Parathyroid adenoma (tissue), 2 donors: ENCODE measurements around the gene SOWAHB.
"Not testable (repeated sequence)": the region's sequence is repeated elsewhere in the genome, so short reads cannot be mapped to it uniquely, and the experiment has no call there.

Experiments used
- H2AFZ ChIP-seq: fragments of 300-600 bp; sonication (generic); one replicate; pipeline ENCODE4 v1.7.0; 2017; ENCODE audit warnings: antibody characterized with exemption, mild to moderate bottlenecking
- H3K27ac ChIP-seq: fragments of 300-600 bp; sonication (generic); one replicate; pipeline ENCODE4 v1.7.0; 2017
- H3K27me3 ChIP-seq: fragments of 300-600 bp; sonication (generic); one replicate; pipeline ENCODE4 v1.7.0; 2017; ENCODE audit warnings: low read length; ENCODE audit not compliant: control insufficient read depth, insufficient read depth
- H3K36me3 ChIP-seq: fragments of 300-600 bp; sonication (generic); one replicate; pipeline ENCODE4 v1.7.0; 2017; ENCODE audit warnings: low read length; ENCODE audit not compliant: control insufficient read depth, insufficient read depth
- H3K4me1 ChIP-seq: fragments of 300-600 bp; sonication (generic); one replicate; pipeline ENCODE4 v1.7.0; 2017; ENCODE audit warnings: control low read depth
- H3K4me2 ChIP-seq: fragments of 300-600 bp; sonication (generic); one replicate; pipeline ENCODE4 v1.7.0; 2017; ENCODE audit warnings: low read length
- H3K4me3 ChIP-seq: fragments of 300-600 bp; sonication (generic); one replicate; pipeline ENCODE4 v1.7.0; 2017; ENCODE audit warnings: low read depth, low read length
- H3K79me2 ChIP-seq: fragments of 300-600 bp; sonication (generic); one replicate; pipeline ENCODE4 v1.7.0; 2017; ENCODE audit warnings: control low read depth
- H3K9ac ChIP-seq: fragments of 300-600 bp; sonication (generic); one replicate; pipeline ENCODE4 v1.7.0; 2017; ENCODE audit warnings: mild to moderate bottlenecking
- H3K9me3 ChIP-seq: fragments of 300-600 bp; sonication (generic); one replicate; pipeline ENCODE4 v1.7.0; 2017; ENCODE audit warnings: low read length; ENCODE audit not compliant: control insufficient read depth
- TF ChIP-seq, protein P1 (sequence below): fragments of 300-600 bp; sonication (generic); IDR thresholded peaks from one replicate; pipeline ENCODE4 v1.7.0; 2017; ENCODE audit warnings: antibody characterized with exemption, mild to moderate bottlenecking
- donor health status: primary hyperparathyroidism.

SOWAHB gene

DNA sequence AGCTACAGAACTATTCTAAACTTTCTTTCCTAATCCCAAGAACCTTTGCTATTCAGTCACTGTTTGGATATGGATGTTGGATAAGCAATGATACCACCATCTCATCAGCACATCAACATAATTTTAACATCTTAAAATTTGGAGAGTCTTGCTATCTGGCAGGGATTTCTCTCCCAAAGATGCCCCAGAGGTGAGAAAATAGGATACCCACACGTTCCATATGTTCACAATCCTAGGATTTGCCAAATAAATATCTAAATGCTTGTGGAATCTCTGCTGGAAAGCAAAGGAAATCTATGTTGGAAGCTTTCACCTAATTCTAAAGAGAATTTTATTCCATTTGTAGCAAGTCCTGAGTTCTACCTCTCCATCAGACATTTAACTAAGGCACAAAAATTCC, 24.4 kb downstream of the SOWAHB start:
- no peaks in the 10 kb centered on the region for H3K36me3 ChIP-seq
- H3K79me2 ChIP-seq: no peaks in the 10 kb centered on the region
- H3K9me3 ChIP-seq: no peaks in the 10 kb centered on the region
- no peak overlapping the region for H3K4me2 ChIP-seq
- H2AFZ ChIP-seq: no peak overlapping the region
- H3K27ac ChIP-seq: no peak overlapping the region
- H3K4me1 ChIP-seq: no peaks in the 10 kb centered on the region
- no peak overlapping the region for H3K4me3 ChIP-seq
- no peak overlapping the region for H3K9ac ChIP-seq
- TF ChIP-seq, protein P1, sequence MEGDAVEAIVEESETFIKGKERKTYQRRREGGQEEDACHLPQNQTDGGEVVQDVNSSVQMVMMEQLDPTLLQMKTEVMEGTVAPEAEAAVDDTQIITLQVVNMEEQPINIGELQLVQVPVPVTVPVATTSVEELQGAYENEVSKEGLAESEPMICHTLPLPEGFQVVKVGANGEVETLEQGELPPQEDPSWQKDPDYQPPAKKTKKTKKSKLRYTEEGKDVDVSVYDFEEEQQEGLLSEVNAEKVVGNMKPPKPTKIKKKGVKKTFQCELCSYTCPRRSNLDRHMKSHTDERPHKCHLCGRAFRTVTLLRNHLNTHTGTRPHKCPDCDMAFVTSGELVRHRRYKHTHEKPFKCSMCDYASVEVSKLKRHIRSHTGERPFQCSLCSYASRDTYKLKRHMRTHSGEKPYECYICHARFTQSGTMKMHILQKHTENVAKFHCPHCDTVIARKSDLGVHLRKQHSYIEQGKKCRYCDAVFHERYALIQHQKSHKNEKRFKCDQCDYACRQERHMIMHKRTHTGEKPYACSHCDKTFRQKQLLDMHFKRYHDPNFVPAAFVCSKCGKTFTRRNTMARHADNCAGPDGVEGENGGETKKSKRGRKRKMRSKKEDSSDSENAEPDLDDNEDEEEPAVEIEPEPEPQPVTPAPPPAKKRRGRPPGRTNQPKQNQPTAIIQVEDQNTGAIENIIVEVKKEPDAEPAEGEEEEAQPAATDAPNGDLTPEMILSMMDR: no peak
- no peaks in the 10 kb centered on the region for H3K27me3 ChIP-seq

DNA sequence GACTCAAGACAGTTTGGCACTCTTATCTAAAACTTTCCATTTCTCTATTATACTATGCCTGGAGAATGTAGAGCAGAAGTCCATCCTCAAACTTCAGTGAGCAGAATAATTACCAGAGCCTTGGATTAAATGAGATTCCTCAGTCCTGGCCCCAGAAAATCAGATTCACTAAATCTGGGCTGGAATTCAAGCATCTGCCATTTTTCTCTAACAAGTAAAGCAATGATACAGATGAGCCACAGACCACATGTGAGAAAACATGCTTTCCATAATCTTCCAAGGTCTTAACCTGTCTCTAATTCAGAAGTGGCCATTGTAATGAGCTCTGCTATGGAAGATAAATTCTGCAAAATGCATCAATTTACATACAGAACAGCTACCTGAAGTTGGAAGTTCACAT, 25.4 kb downstream of the SOWAHB start:
- H3K4me3 ChIP-seq: no peak overlapping the region
- TF ChIP-seq, protein P1: no peak
- no peaks in the 10 kb centered on the region for H3K4me1 ChIP-seq
- H3K9me3 ChIP-seq: no peaks in the 10 kb centered on the region
- no peak overlapping the region for H2AFZ ChIP-seq
- H3K4me2 ChIP-seq: no peak overlapping the region
- no peaks in the 10 kb centered on the region for H3K27me3 ChIP-seq
- H3K79me2 ChIP-seq: no peaks in the 10 kb centered on the region
- no peak overlapping the region for H3K9ac ChIP-seq
- no peak overlapping the region for H3K27ac ChIP-seq
- no peaks in the 10 kb centered on the region for H3K36me3 ChIP-seq

DNA sequence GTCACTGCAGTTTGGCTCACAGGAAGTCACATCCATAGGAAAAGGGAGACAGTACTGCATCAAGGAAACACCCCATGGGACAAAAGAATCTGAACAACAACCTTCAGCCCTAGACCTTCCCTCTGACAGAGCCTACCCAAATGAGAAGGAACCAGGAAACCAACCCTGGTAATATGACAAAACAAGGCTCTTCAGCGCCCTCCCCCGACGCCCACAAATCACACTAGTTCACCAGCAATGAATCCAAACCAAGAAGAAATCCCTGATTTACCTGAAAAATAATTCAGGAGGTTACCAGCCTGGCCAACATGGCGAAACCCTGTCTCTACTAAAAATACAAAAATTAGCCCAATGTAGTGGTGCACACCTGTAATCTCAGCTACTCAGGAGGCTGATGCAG, 29.2 kb downstream of the SOWAHB start:
- not testable (repeated sequence) for H2AFZ ChIP-seq, H3K36me3 ChIP-seq, H3K27me3 ChIP-seq, H3K4me3 ChIP-seq, H3K27ac ChIP-seq, H3K9ac ChIP-seq, H3K79me2 ChIP-seq, H3K4me1 ChIP-seq, H3K4me2 ChIP-seq, H3K9me3 ChIP-seq

DNA sequence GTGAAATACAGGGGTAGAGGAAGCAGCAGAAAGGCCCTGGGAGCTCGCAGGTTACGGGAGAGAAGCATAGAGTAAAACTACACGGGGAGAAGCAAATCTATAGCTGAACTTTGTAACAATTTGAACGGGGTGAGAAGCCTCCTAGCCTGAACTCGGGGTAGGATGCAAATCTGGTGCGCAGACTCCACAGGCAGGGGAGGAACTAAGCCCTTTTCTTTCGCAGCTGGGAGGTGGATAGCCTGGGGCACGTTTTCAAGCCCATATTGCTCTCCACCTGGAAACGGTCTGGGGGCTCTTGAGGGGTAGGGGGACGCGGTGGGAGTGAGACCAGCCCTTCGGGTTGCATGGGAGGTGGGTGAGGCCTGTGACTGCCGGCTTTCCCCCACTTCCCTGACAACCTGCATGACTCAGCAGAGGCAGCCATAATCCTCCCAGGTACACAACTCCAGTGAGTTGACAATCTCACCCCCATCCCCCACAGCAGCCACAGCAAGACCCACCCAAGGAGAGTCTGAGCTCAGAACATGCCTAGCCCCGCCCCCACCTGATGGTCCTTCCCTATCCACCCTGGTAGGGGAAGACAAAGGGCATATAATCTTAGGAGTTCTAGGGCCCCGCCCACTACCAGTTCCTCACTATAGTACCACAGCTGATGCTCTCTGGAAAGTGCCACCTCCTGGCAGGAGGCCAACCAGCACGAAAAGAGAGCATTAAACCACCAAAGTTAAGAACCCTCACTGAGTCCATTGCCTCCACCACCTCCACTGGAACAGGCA, 29.9 kb downstream of the SOWAHB start:
- Histone ChIP-seq H3K9ac (no peak overlapping the region), H3K27ac (no peak overlapping the region), H3K4me2 (no peak overlapping the region), H3K4me1 (no peaks in the 10 kb centered on the region), H3K27me3 (no peaks in the 10 kb centered on the region), H3K9me3 (no peaks in the 10 kb centered on the region), H3K4me3 (no peak overlapping the region), H3K79me2 (no peaks in the 10 kb centered on the region), H3K36me3 (no peaks in the 10 kb centered on the region), H2AFZ (no peak overlapping the region)
- TF ChIP-seq, protein P1: no peak

DNA sequence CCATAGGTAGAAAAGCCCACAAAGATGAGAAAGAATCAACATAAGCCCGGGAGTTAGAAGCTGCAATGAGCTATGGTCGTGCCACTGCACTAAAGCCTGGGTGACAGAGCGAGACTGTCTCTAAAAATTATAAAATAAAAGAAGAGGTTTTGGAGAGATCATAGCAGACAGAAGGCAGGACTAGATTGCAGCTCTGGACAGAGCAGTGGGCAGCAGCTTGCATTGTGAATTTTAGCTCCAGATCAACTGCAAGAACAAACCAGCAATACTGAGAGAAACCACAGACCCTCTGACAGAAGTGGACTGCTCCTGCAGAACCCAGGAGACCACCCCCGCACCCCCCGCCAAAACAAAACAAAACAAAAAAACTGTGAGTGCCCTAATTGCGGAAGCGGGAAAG, 30.6 kb downstream of the SOWAHB start:
- Histone ChIP-seq H3K4me1 (no peaks in the 10 kb centered on the region), H3K4me2 (no peak overlapping the region), H3K9me3 (no peaks in the 10 kb centered on the region), H3K36me3 (no peaks in the 10 kb centered on the region), H3K79me2 (no peaks in the 10 kb centered on the region), H3K4me3 (no peak overlapping the region), H3K27ac (no peak overlapping the region), H2AFZ (no peak overlapping the region), H3K27me3 (no peaks in the 10 kb centered on the region), H3K9ac (no peak overlapping the region)
- TF ChIP-seq, protein P1: no peak
